Measurements from ENCODE around the gene RNPEPL1. TPM values are rescaled to one million over a fixed set of nuclear protein-coding genes. Genes with fewer than 3 reads are reported as not detected.

RNPEPL1 gene
- polyA plus RNA-seq, 3 donors = 15.4 to 100 (median 36.4) TPM

GRCh38 chr2:240575101-240575965, 7.0 kb downstream of the RNPEPL1 start:
- Histone ChIP-seq H3K27ac (ENCODE audit: low read depth in 1 of 2, low read length in 2 of 2) (no peak overlapping the region), H3K4me2 (replicated peaks; ENCODE audit: extremely low read depth, low read length, poor library complexity, severe bottlenecking) (no peak overlapping the region), H3K27me3 (ENCODE audit: control insufficient read depth in 2 of 2, insufficient read depth in 2 of 2, low read length in 2 of 2) (no peaks in the 10 kb centered on the region), H3K4me3 (replicated peaks in 1 of 3; ENCODE audit: low read depth in 2 of 3, low read length in 3 of 3) (no peak overlapping the region), H3K9me3 (replicated peaks in 1 of 2; ENCODE audit: control insufficient read depth in 1 of 2, insufficient read depth in 1 of 2, low read length in 2 of 2) (no peaks in the 10 kb centered on the region), H3K36me3 (replicated peaks in 1 of 2; ENCODE audit: control insufficient read depth in 1 of 2, insufficient read depth in 2 of 2, low read length in 2 of 2) (peaks cover 65 to 79% of the 10 kb centered on the region in 2 donors), H2AFZ (ENCODE audit: insufficient read depth, low read depth, low read length, poor library complexity, severe bottlenecking) (no peak overlapping the region), H3K9ac (ENCODE audit: insufficient read depth, low read length, poor library complexity, severe bottlenecking) (no peak overlapping the region), H4K20me1 (ENCODE audit: insufficient read depth, low read length) (peaks cover 100% of the 10 kb centered on the region), H3K79me2 (ENCODE audit: insufficient read depth, low read length) (peaks cover 64% of the 10 kb centered on the region), H3K4me1 (ENCODE audit: control insufficient read depth in 1 of 2, insufficient read depth in 2 of 2, low read length in 2 of 2) (peaks cover 37 to 45% of the 10 kb centered on the region in 2 donors)
- no peak for DNase-seq
- peaks cover 48 to 71% of the 10 kb centered on the region in 2 donors for H3K36me3 Mint-ChIP-seq
- H3K4me3 Mint-ChIP-seq = no peak overlapping the region
- intact Hi-C loops (cut with micrococcal nuclease) = no loop called here
- no peaks in the 10 kb centered on the region for H3K9me3 Mint-ChIP-seq
- no peak for TF ChIP-seq CTCF (IDR thresholded peaks at IDR 0.05)
- WGBS (ENCODE audit: insufficient coverage) = 95% methylated on average over 23 of the region's 23 CpGs
- H3K4me1 Mint-ChIP-seq = peaks cover 38% of the 10 kb centered on the region
- H3K27ac Mint-ChIP-seq = peak overlapping the region in 2 of 7 donors; percentile 50 to 63
- peaks cover 0 to 3% (median 0%) of the 10 kb centered on the region in 3 donors for H3K27me3 Mint-ChIP-seq (ENCODE audit: low read depth in 3 of 3)

- Histone ChIP-seq H3K27me3 (ENCODE audit: control insufficient read depth in 2 of 2, insufficient read depth in 2 of 2, low read length in 2 of 2) (no peaks in the 10 kb centered on the region), H3K4me2 (replicated peaks; ENCODE audit: extremely low read depth, low read length, poor library complexity, severe bottlenecking) (no peak overlapping the region), H2AFZ (ENCODE audit: insufficient read depth, low read depth, low read length, poor library complexity, severe bottlenecking) (no peak overlapping the region), H3K36me3 (replicated peaks in 1 of 2; ENCODE audit: control insufficient read depth in 1 of 2, insufficient read depth in 2 of 2, low read length in 2 of 2) (peaks cover 65 to 79% of the 10 kb centered on the region in 2 donors), H3K27ac (ENCODE audit: low read depth in 1 of 2, low read length in 2 of 2) (no peak overlapping the region), H3K9ac (ENCODE audit: insufficient read depth, low read length, poor library complexity, severe bottlenecking) (no peak overlapping the region), H3K9me3 (replicated peaks in 1 of 2; ENCODE audit: control insufficient read depth in 1 of 2, insufficient read depth in 1 of 2, low read length in 2 of 2) (no peaks in the 10 kb centered on the region), H3K4me3 (replicated peaks in 1 of 3; ENCODE audit: low read depth in 2 of 3, low read length in 3 of 3) (no peak overlapping the region), H4K20me1 (ENCODE audit: insufficient read depth, low read length) (peaks cover 100% of the 10 kb centered on the region), H3K79me2 (ENCODE audit: insufficient read depth, low read length) (peaks cover 64% of the 10 kb centered on the region), H3K4me1 (ENCODE audit: control insufficient read depth in 1 of 2, insufficient read depth in 2 of 2, low read length in 2 of 2) (peaks cover 37 to 45% of the 10 kb centered on the region in 2 donors)
- DNase-seq = no peak
- Mint-ChIP-seq H3K27me3 (ENCODE audit: low read depth in 3 of 3) (peaks cover 0 to 2% (median 2%) of the 10 kb centered on the region in 3 donors), H3K36me3 (peaks cover 53 to 70% of the 10 kb centered on the region in 2 donors), H3K4me3 (no peak overlapping the region), H3K4me1 (peaks cover 38% of the 10 kb centered on the region), H3K9me3 (no peaks in the 10 kb centered on the region), H3K27ac (peak overlapping the region in 2 of 7 donors; percentile 50 to 63)
- TF ChIP-seq CTCF (IDR thresholded peaks at IDR 0.05) = no peak
- intact Hi-C loops (cut with micrococcal nuclease) = no loop called here
- 82% methylated on average over 5 of the region's 6 CpGs for WGBS (ENCODE audit: insufficient coverage)
Measured at GRCh38 chr2:240576036-240576435, 7.8 kb downstream of the RNPEPL1 start.

All from CD14-positive monocyte (primary cell).